ENCODE results near the gene ZNF618. TPM values are rescaled to one million over a fixed set of nuclear protein-coding genes. Genes with fewer than 3 reads are reported as not detected.
A peak's percentile ranks its signal among the peaks of the same experiment; 100 is the strongest.

Gene ZNF618
- polyA plus RNA-seq, 1 of the 3 experiments (the other 2 are of a cell fraction): 6.2 TPM

- no peak for DNase-seq
- no peak overlapping the region for H3K4me3 ChIP-seq (ENCODE audit: low read depth in 2 of 2, low read length in 1 of 2)
- H3K9ac ChIP-seq: no peak overlapping the region
- 70% methylated on average over 3 of the region's 6 CpGs for WGBS (ENCODE audit: low lambda C conversion rate)
- no peaks in the 10 kb centered on the region for H3K27me3 ChIP-seq (ENCODE audit: insufficient read depth)
- no peak overlapping the region; a peak in 1 of 4 replicates for H3K27ac ChIP-seq (ENCODE audit: low read depth in 2 of 2, low read length in 1 of 2)
- H3F3A ChIP-seq (replicated peaks; ENCODE audit: insufficient read depth): no peaks in the 10 kb centered on the region
- H3K36me3 ChIP-seq (replicated peaks in 1 of 2; ENCODE audit: control insufficient read depth in 1 of 2, insufficient read depth in 2 of 2, low read length in 1 of 2): peaks cover 14% of the 10 kb centered on the region in 2 experiments
- peaks cover 16 to 70% of the 10 kb centered on the region in 2 experiments; a peak in 3 of 4 replicates for H3K4me1 ChIP-seq (ENCODE audit: control insufficient read depth in 1 of 2, insufficient read depth in 2 of 2, low read depth in 1 of 2, low read length in 1 of 2)
- H2AFZ ChIP-seq (ENCODE audit: low read depth): no peak overlapping the region
- no peaks in the 10 kb centered on the region for H3K9me3 ChIP-seq
- no peaks in the 10 kb centered on the region; the same call in 1 of the 2 replicates for H3K79me2 ChIP-seq (ENCODE audit: insufficient read depth)
- peaks cover 34% of the 10 kb centered on the region for H4K20me1 ChIP-seq (ENCODE audit: insufficient read depth)
- no peak overlapping the region for H3K4me2 ChIP-seq
- no peak for TF ChIP-seq CTCF (IDR thresholded peaks at IDR 0.05)
- TF ChIP-seq REST (IDR thresholded peaks at IDR 0.05; ENCODE audit: low read depth, low read length): no peak
- TF ChIP-seq SMC3 (IDR thresholded peaks at IDR 0.05; ENCODE audit: low read depth, low read length): no peak
- TF ChIP-seq NRF1 (IDR thresholded peaks at IDR 0.05; ENCODE audit: low read depth, low read length): no peak
- TF ChIP-seq, protein P1, sequence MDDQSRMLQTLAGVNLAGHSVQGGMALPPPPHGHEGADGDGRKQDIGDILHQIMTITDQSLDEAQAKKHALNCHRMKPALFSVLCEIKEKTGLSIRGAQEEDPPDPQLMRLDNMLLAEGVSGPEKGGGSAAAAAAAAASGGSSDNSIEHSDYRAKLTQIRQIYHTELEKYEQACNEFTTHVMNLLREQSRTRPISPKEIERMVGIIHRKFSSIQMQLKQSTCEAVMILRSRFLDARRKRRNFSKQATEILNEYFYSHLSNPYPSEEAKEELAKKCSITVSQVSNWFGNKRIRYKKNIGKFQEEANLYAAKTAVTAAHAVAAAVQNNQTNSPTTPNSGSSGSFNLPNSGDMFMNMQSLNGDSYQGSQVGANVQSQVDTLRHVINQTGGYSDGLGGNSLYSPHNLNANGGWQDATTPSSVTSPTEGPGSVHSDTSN (IDR thresholded peaks at IDR 0.05): no peak
- CTCF ChIA-PET: interaction anchor here (1.5 kb wide), 2 partner anchors 30 to 185 kb away, joined by 3 to 4 read pairs; no protein-coding TSS in a partner anchor
- no peaks in the 10 kb centered on the region for H3K9me2 ChIP-seq
- POLR2A ChIA-PET: no interaction called here
These were observed 116.9 kb downstream of the ZNF618 start for GRCh38 chr9:113992994-113993393.

DNA sequence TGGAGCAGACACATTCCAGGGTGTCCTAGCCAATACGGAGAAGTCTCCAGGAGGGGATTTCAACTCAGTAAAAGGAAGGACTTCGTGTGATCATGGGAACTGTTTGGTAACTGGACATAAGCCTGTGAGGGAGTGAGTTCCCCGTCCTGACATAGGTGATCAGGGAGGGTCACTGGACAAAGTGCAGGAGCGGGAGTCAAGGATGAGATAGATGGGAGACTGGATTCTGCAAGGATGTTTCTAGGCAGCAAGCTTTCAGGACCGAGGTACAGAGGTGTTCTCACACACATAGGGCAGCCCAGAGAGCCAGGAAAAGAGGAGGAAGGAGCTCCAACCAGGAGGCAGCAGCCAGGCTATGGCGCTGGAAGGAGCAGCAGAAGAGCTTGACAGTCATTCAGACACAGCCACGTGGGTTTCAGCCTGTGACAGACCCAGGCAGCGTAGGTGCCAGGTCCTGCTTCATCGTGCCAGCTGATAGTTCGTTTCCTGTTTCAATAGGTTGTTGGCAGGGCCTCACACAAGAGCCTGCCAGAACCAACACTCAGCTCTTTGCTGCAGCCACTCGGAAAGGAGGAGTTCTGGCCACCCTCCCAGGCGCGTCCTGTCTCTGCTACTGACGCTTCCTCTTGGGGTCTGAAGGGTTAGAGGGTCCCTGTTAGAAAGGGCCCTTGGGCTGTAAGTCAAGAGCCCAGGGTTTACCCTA lies 117.9 kb downstream of the ZNF618 start:
- peaks cover 34% of the 10 kb centered on the region for H4K20me1 ChIP-seq (ENCODE audit: insufficient read depth)
- no peak overlapping the region for H3K9ac ChIP-seq
- no peaks in the 10 kb centered on the region for H3F3A ChIP-seq (replicated peaks; ENCODE audit: insufficient read depth)
- ChIA-PET POLR2A (no interaction called here), CTCF (interaction anchor here (1.0 kb wide), 1 partner anchor 40 kb away, joined by 3 read pairs; no protein-coding TSS in a partner anchor)
- peak overlapping the region; percentile 55; the same call in 1 of the 2 replicates for H3K4me2 ChIP-seq
- H3K9me3 ChIP-seq: no peaks in the 10 kb centered on the region
- no peak overlapping the region for H3K4me3 ChIP-seq (ENCODE audit: low read depth in 2 of 2, low read length in 1 of 2)
- 65% methylated on average over 13 of the region's 14 CpGs for WGBS (ENCODE audit: low lambda C conversion rate)
- H3K4me1 ChIP-seq (ENCODE audit: control insufficient read depth in 1 of 2, insufficient read depth in 2 of 2, low read depth in 1 of 2, low read length in 1 of 2): peaks cover 16 to 71% of the 10 kb centered on the region in 2 experiments; a peak in 3 of 4 replicates
- peak overlapping the region in 1 of 2 experiments; percentile 58; a peak in 2 of 4 replicates for H3K27ac ChIP-seq (ENCODE audit: low read depth in 2 of 2, low read length in 1 of 2)
- TF ChIP-seq EP300 (IDR thresholded peaks at IDR 0.05; ENCODE audit: borderline replicate concordance in 1 of 2, low read depth in 1 of 2, low read length in 1 of 2) (no peak), USF1 (IDR thresholded peaks at IDR 0.05; ENCODE audit: borderline replicate concordance, low read depth) (no peak), MXI1 (IDR thresholded peaks at IDR 0.05; ENCODE audit: low read depth, low read length) (peak; percentile 98), SIN3A (IDR thresholded peaks at IDR 0.05; ENCODE audit: borderline replicate concordance, low read depth, low read length) (peak; percentile 59; the same call in 1 of the 2 replicates), NFIC (IDR thresholded peaks at IDR 0.05; ENCODE audit: borderline replicate concordance) (peak; percentile 40; the same call in 1 of the 2 replicates)
- TF ChIP-seq, protein P1 (IDR thresholded peaks at IDR 0.05): 0 out of 2 replicates have a peak, but pooled peaks have one; percentile 10
- TF ChIP-seq, protein P2, sequence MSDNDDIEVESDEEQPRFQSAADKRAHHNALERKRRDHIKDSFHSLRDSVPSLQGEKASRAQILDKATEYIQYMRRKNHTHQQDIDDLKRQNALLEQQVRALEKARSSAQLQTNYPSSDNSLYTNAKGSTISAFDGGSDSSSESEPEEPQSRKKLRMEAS (IDR thresholded peaks at IDR 0.05; ENCODE audit: low read depth): peak; percentile 54; the same call in 1 of the 2 replicates
- H3K9me2 ChIP-seq: no peaks in the 10 kb centered on the region
- H3K27me3 ChIP-seq (ENCODE audit: insufficient read depth): no peaks in the 10 kb centered on the region
- peaks cover 10 to 11% of the 10 kb centered on the region in 2 experiments for H3K36me3 ChIP-seq (replicated peaks in 1 of 2; ENCODE audit: control insufficient read depth in 1 of 2, insufficient read depth in 2 of 2, low read length in 1 of 2)
- no peak overlapping the region for H2AFZ ChIP-seq (ENCODE audit: low read depth)
- no peaks in the 10 kb centered on the region; the same call in 1 of the 2 replicates for H3K79me2 ChIP-seq (ENCODE audit: insufficient read depth)
- peak; percentile 59 for DNase-seq
